Astrocyte (in vitro differentiated cells and primary cell): ENCODE results near the gene VWF. TPM values are rescaled to one million over a fixed set of nuclear protein-coding genes. Genes with fewer than 3 reads are reported as not detected.

ENCODE experiments used
- DNase-seq: peaks from one replicate; pipeline ENCODE4 v3.0.0-alpha.2; 2010; ENCODE audit warnings: low read depth
- FAIRE-seq: peaks from 2 replicates; lab custom pipeline; 2011; peaks lifted over from hg19 to GRCh38; lab: Jason Lieb, UNC
- H2AFZ ChIP-seq: 2 replicates; pipeline ENCODE4 v1.6.0; 2012; ENCODE audit warnings: low read depth, low read length, inconsistent platforms
- H3K27ac ChIP-seq: 2 replicates; pipeline ENCODE4 v1.5.1; 2011; ENCODE audit warnings: low read depth, low read length, inconsistent platforms
- H3K27me3 ChIP-seq: 2 replicates; pipeline ENCODE4 v1.6.0; 2011; ENCODE audit warnings: low read length, inconsistent platforms; ENCODE audit not compliant: insufficient read depth
- H3K36me3 ChIP-seq: 2 replicates; pipeline ENCODE4 v1.5.1; 2011; ENCODE audit warnings: low read length, inconsistent platforms; ENCODE audit not compliant: insufficient read depth
- H3K4me1 ChIP-seq: 2 replicates; pipeline ENCODE4 v1.5.1; 2011; ENCODE audit warnings: low read length, inconsistent platforms; ENCODE audit not compliant: insufficient read depth
- H3K4me2 ChIP-seq: 2 replicates; pipeline ENCODE4 v1.6.0; 2012; ENCODE audit warnings: low read length, inconsistent platforms
- H3K4me3 ChIP-seq: 2 replicates; pipeline ENCODE4 v1.5.1; 2011; ENCODE audit warnings: low read depth, mild to moderate bottlenecking, low read length, inconsistent platforms; ENCODE audit not compliant: insufficient read depth
- H3K79me2 ChIP-seq: 2 replicates; pipeline ENCODE4 v1.6.0; 2012; ENCODE audit warnings: mild to moderate bottlenecking, low read length, inconsistent platforms; ENCODE audit not compliant: insufficient read depth
- H3K9ac ChIP-seq: 2 replicates; pipeline ENCODE4 v1.6.0; 2012; ENCODE audit warnings: mild to moderate bottlenecking, low read length, inconsistent platforms
- H3K9me3 ChIP-seq: 2 replicates; pipeline ENCODE4 v1.5.1; 2012; ENCODE audit warnings: low read depth, mild to moderate bottlenecking, low read length, inconsistent platforms; ENCODE audit not compliant: insufficient read depth
- H4K20me1 ChIP-seq: 2 replicates; pipeline ENCODE4 v1.6.0; 2012; ENCODE audit warnings: low read length, inconsistent platforms; ENCODE audit not compliant: insufficient read depth
- H3K27ac Mint-ChIP-seq: one replicate; pipeline ENCODE4 v1.8.0; 2021; ENCODE audit warnings: mild to moderate bottlenecking, mixed read lengths; ENCODE audit not compliant: unreplicated experiment
- H3K27me3 Mint-ChIP-seq: one replicate; pipeline ENCODE4 v1.8.0; 2021; ENCODE audit warnings: low read depth, mixed read lengths; ENCODE audit not compliant: unreplicated experiment
- H3K36me3 Mint-ChIP-seq: one replicate; pipeline ENCODE4 v1.8.0; 2021; ENCODE audit warnings: low read depth, mixed read lengths; ENCODE audit not compliant: unreplicated experiment
- H3K4me1 Mint-ChIP-seq: one replicate; pipeline ENCODE4 v1.8.0; 2021; ENCODE audit warnings: low read depth, mixed read lengths; ENCODE audit not compliant: unreplicated experiment
- H3K4me3 Mint-ChIP-seq: one replicate; pipeline ENCODE4 v1.8.0; 2021; ENCODE audit warnings: mild to moderate bottlenecking, moderate library complexity, mixed read lengths; ENCODE audit not compliant: unreplicated experiment
- H3K9me3 Mint-ChIP-seq: one replicate; pipeline ENCODE4 v1.8.0; 2021; ENCODE audit warnings: mild to moderate bottlenecking, mixed read lengths; ENCODE audit not compliant: unreplicated experiment
- CTCF ChIP-seq: IDR thresholded peaks from 2 replicates; pipeline ENCODE4 v1.5.1; 2011; ENCODE audit warnings: low read depth, mild to moderate bottlenecking, inconsistent platforms, low read length, moderate library complexity; ENCODE audit not compliant: insufficient read depth
- EZH2 ChIP-seq: IDR thresholded peaks from 2 replicates; pipeline ENCODE4 v1.6.1; 2012; ENCODE audit warnings: mild to moderate bottlenecking, low read length, inconsistent platforms; ENCODE audit not compliant: insufficient read depth
- total RNA-seq: library from RNA; stranded (reverse); gene quantifications from 2 replicates; pipeline ENCODE4 v1.2.1, GENCODE V29; 2021

VWF gene
- total RNA-seq, 1 donor from 2014 or later: 0.23 TPM

- no peaks in the 10 kb centered on the region for H3K9me3 Mint-ChIP-seq
- no peaks in the 10 kb centered on the region for H3K9me3 ChIP-seq
- no peaks in the 10 kb centered on the region for H3K4me1 Mint-ChIP-seq
- no peaks in the 10 kb centered on the region for H4K20me1 ChIP-seq
- no peak overlapping the region for H3K9ac ChIP-seq
- no peak overlapping the region for H3K4me3 ChIP-seq
- H3K4me2 ChIP-seq: no peak overlapping the region
- no peak overlapping the region for H2AFZ ChIP-seq
- H3K36me3 ChIP-seq: no peaks in the 10 kb centered on the region
- peaks cover 50% of the 10 kb centered on the region for H3K27me3 Mint-ChIP-seq
- H3K27me3 ChIP-seq: peaks cover 7% of the 10 kb centered on the region
- no peaks in the 10 kb centered on the region for H3K4me1 ChIP-seq
- TF ChIP-seq CTCF (no peak), EZH2 (no peak)
- DNase-seq (no peak), FAIRE-seq (no peak)
- H3K36me3 Mint-ChIP-seq: peaks cover 2% of the 10 kb centered on the region
- no peak overlapping the region for H3K27ac ChIP-seq
- H3K79me2 ChIP-seq: no peaks in the 10 kb centered on the region
- H3K27ac Mint-ChIP-seq: no peak overlapping the region
- H3K4me3 Mint-ChIP-seq: no peak overlapping the region
These were observed 150.9 kb downstream of the VWF start for GRCh38 chr12:5973461-5974115.

- H3K9me3 Mint-ChIP-seq: no peaks in the 10 kb centered on the region
- FAIRE-seq (no peak), DNase-seq (no peak)
- Histone ChIP-seq H3K9ac (no peak overlapping the region), H2AFZ (no peak overlapping the region), H3K36me3 (no peaks in the 10 kb centered on the region), H3K9me3 (no peaks in the 10 kb centered on the region), H3K27ac (no peak overlapping the region), H3K79me2 (no peaks in the 10 kb centered on the region), H3K4me3 (no peak overlapping the region), H3K4me1 (no peaks in the 10 kb centered on the region), H3K27me3 (peaks cover 7% of the 10 kb centered on the region), H4K20me1 (no peaks in the 10 kb centered on the region), H3K4me2 (no peak overlapping the region)
- H3K27ac Mint-ChIP-seq: no peak overlapping the region
- H3K4me3 Mint-ChIP-seq: no peak overlapping the region
- TF ChIP-seq CTCF (no peak), EZH2 (no peak)
- peaks cover 50% of the 10 kb centered on the region for H3K27me3 Mint-ChIP-seq
- H3K36me3 Mint-ChIP-seq: peaks cover 2% of the 10 kb centered on the region
- H3K4me1 Mint-ChIP-seq: no peaks in the 10 kb centered on the region
These were observed 152.1 kb downstream of the VWF start for GRCh38 chr12:5972387-5972786.

GRCh38 chr12:5971194-5971850 is 153.1 kb downstream of the VWF start:
- Histone ChIP-seq H3K4me2 (no peak overlapping the region), H3K9me3 (no peaks in the 10 kb centered on the region), H3K9ac (no peak overlapping the region), H2AFZ (no peak overlapping the region), H3K4me3 (no peak overlapping the region), H3K79me2 (no peaks in the 10 kb centered on the region), H3K4me1 (no peaks in the 10 kb centered on the region), H4K20me1 (no peaks in the 10 kb centered on the region), H3K27me3 (peaks cover 4% of the 10 kb centered on the region), H3K36me3 (no peaks in the 10 kb centered on the region), H3K27ac (no peak overlapping the region)
- Mint-ChIP-seq H3K9me3 (no peaks in the 10 kb centered on the region), H3K27ac (no peak overlapping the region), H3K27me3 (peaks cover 48% of the 10 kb centered on the region), H3K4me3 (no peak overlapping the region), H3K4me1 (no peaks in the 10 kb centered on the region), H3K36me3 (peaks cover 2% of the 10 kb centered on the region)
- DNase-seq (no peak), FAIRE-seq (no peak)
- no peak for TF ChIP-seq CTCF
- no peak for TF ChIP-seq EZH2
